ENCODE results near the gene EPAS1. TPM values are rescaled to one million over a fixed set of nuclear protein-coding genes. Genes with fewer than 3 reads are reported as not detected.

EPAS1 gene
- total and polyA plus RNA-seq, 2 of the 13 experiments (the other 11 are each of a cell fraction or from before 2014, with no cell fraction given), result 47.1 to 182 TPM

DNA sequence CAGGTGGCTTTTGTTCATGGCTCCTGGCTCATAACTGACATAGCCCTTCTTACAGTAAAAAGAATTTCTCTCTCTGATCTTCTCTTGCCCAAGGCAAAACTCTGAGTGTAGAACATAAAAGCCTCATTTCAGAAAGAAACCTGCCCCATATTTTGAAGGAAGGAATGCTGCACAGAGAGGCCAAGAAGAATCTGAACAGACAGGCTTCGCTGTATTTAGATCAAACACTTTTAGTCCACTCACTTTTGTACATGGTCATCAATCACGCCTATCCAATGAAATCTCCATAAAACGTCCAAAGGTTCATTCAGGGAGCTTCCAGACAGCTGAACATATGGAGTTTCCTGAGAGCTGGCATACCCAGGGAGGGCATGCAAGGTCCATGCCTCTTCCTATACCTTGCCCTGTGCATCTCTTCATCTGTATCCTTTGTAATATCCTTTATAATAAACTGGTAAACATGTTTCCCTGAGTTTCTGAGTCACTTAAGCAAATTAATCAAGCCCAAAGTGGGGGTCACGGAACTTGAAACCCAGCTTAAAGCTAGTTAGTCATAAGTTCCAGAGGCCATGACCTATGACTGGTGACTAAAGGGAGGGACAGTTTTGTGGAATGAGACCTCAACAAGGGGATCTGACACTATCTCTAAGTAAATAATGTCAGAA is 119.7 kb downstream of the EPAS1 start (continued):
- TF ChIP-seq, protein P1, sequence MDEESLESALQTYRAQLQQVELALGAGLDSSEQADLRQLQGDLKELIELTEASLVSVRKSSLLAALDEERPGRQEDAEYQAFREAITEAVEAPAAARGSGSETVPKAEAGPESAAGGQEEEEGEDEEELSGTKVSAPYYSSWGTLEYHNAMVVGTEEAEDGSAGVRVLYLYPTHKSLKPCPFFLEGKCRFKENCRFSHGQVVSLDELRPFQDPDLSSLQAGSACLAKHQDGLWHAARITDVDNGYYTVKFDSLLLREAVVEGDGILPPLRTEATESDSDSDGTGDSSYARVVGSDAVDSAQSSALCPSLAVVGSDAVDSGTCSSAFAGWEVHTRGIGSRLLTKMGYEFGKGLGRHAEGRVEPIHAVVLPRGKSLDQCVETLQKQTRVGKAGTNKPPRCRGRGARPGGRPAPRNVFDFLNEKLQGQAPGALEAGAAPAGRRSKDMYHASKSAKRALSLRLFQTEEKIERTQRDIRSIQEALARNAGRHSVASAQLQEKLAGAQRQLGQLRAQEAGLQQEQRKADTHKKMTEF (CRISPR knock-in tag; IDR thresholded peaks at IDR 0.05), result no peak; the same call in 1 of the 2 replicates
- no peak for TF ChIP-seq PLRG1 (conservative IDR thresholded peaks at IDR 0.05)
- TF ChIP-seq, protein P2, sequence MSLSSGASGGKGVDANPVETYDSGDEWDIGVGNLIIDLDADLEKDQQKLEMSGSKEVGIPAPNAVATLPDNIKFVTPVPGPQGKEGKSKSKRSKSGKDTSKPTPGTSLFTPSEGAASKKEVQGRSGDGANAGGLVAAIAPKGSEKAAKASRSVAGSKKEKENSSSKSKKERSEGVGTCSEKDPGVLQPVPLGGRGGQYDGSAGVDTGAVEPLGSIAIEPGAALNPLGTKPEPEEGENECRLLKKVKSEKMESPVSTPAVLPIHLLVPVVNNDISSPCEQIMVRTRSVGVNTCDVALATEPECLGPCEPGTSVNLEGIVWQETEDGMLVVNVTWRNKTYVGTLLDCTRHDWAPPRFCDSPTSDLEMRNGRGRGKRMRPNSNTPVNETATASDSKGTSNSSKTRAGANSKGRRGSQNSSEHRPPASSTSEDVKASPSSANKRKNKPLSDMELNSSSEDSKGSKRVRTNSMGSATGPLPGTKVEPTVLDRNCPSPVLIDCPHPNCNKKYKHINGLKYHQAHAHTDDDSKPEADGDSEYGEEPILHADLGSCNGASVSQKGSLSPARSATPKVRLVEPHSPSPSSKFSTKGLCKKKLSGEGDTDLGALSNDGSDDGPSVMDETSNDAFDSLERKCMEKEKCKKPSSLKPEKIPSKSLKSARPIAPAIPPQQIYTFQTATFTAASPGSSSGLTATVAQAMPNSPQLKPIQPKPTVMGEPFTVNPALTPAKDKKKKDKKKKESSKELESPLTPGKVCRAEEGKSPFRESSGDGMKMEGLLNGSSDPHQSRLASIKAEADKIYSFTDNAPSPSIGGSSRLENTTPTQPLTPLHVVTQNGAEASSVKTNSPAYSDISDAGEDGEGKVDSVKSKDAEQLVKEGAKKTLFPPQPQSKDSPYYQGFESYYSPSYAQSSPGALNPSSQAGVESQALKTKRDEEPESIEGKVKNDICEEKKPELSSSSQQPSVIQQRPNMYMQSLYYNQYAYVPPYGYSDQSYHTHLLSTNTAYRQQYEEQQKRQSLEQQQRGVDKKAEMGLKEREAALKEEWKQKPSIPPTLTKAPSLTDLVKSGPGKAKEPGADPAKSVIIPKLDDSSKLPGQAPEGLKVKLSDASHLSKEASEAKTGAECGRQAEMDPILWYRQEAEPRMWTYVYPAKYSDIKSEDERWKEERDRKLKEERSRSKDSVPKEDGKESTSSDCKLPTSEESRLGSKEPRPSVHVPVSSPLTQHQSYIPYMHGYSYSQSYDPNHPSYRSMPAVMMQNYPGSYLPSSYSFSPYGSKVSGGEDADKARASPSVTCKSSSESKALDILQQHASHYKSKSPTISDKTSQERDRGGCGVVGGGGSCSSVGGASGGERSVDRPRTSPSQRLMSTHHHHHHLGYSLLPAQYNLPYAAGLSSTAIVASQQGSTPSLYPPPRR (CRISPR knock-in tag; IDR thresholded peaks at IDR 0.05; ENCODE audit: borderline replicate concordance), result peak; percentile 86
- peak; percentile 51 for TF ChIP-seq XRCC5 (optimal IDR thresholded peaks at IDR 0.05; ENCODE audit: low read length)

DNA sequence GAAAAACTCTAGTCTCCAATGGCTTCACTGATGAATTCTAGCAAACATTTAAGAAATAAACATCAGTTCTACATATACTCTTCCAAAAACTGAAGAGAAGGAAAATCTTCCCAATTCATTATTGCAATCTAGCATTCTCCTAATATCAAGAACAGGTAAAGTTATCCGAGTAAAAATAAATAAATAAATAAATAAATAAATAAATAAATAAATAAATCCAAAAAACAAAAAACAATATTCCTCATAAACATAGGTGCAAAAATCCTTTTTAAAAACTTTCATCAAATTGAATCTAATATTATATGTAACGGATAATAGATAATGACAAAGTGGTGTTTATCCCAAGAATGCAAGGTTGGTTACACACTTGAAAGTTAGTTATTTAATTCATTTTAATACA is 123.7 kb downstream of the EPAS1 start:
- Histone ChIP-seq H3K9me3 (ENCODE audit: low read length) (peaks cover 16% of the 10 kb centered on the region), H3K27ac (ENCODE audit: extremely low read length, insufficient read depth, low read length) (no peak overlapping the region), H3K4me3 (replicated peaks in 1 of 3; ENCODE audit: insufficient read depth in 1 of 3, low read depth in 2 of 3, low read length in 3 of 3) (no peak overlapping the region), H3K27me3 (ENCODE audit: control insufficient read depth in 1 of 2, insufficient read depth in 2 of 2, low read length in 2 of 2) (no peaks in the 10 kb centered on the region), H3K79me2 (ENCODE audit: insufficient read depth, low read length) (peaks cover 8% of the 10 kb centered on the region), H3K4me2 (ENCODE audit: low read depth, low read length) (no peak overlapping the region), H4K20me1 (ENCODE audit: insufficient read depth, low read length) (no peaks in the 10 kb centered on the region), H3K36me3 (replicated peaks in 1 of 2; ENCODE audit: control insufficient read depth in 1 of 2, insufficient read depth in 2 of 2, low read length in 2 of 2) (no peaks in the 10 kb centered on the region), H3K9ac (ENCODE audit: insufficient read depth, low read depth, low read length) (no peak overlapping the region), H2AFZ (ENCODE audit: low read length) (no peak overlapping the region), H3K4me1 (ENCODE audit: insufficient read depth, low read length) (peaks cover 19% of the 10 kb centered on the region)
- WGBS (ENCODE audit: low lambda C conversion rate), result 98% methylated on average over 2 of the region's 2 CpGs
- FAIRE-seq, result no peak
- intact Hi-C loops (cut with micrococcal nuclease; ENCODE audit: unreplicated experiment), result no loop called here
- ChIA-PET POLR2A (no interaction called here), CTCF (ENCODE audit: low intra/inter-chr PET ratio, low total read pairs) (no interaction called here)
- in situ Hi-C loops (cut with HindIII; ENCODE audit: extremely low pct_ligation_motif_present, low pct_unique_long_range_greater_than_20kb), result no loop called here
- TF ChIP-seq, protein P3, sequence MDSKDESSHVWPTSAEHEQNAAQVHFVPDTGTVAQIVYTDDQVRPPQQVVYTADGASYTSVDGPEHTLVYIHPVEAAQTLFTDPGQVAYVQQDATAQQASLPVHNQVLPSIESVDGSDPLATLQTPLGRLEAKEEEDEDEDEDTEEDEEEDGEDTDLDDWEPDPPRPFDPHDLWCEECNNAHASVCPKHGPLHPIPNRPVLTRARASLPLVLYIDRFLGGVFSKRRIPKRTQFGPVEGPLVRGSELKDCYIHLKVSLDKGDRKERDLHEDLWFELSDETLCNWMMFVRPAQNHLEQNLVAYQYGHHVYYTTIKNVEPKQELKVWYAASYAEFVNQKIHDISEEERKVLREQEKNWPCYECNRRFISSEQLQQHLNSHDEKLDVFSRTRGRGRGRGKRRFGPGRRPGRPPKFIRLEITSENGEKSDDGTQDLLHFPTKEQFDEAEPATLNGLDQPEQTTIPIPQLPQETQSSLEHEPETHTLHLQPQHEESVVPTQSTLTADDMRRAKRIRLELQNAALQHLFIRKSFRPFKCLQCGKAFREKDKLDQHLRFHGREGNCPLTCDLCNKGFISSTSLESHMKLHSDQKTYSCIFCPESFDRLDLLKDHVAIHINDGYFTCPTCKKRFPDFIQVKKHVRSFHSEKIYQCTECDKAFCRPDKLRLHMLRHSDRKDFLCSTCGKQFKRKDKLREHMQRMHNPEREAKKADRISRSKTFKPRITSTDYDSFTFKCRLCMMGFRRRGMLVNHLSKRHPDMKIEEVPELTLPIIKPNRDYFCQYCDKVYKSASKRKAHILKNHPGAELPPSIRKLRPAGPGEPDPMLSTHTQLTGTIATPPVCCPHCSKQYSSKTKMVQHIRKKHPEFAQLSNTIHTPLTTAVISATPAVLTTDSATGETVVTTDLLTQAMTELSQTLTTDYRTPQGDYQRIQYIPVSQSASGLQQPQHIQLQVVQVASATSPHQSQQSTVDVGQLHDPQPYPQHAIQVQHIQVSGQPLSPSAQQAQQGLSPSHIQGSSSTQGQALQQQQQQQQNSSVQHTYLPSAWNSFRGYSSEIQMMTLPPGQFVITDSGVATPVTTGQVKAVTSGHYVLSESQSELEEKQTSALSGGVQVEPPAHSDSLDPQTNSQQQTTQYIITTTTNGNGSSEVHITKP (CRISPR knock-in tag; IDR thresholded peaks at IDR 0.05; ENCODE audit: low read depth), result no peak
- TF ChIP-seq FOXA3 (CRISPR knock-in tag; IDR thresholded peaks at IDR 0.05) (no peak), ZNF274 (CRISPR knock-in tag; IDR thresholded peaks at IDR 0.05) (no peak), ZNF850 (CRISPR knock-in tag; conservative IDR thresholded peaks at IDR 0.05) (no peak), ZNF44 (CRISPR knock-in tag; IDR thresholded peaks at IDR 0.05) (no peak), CBX2 (IDR thresholded peaks at IDR 0.05; ENCODE audit: low read depth, low read length) (no peak), CBX2 (CRISPR knock-in tag; IDR thresholded peaks at IDR 0.05; ENCODE audit: low read depth) (no peak), ZNF629 (CRISPR knock-in tag; conservative IDR thresholded peaks at IDR 0.05) (no peak), PHF20 (CRISPR knock-in tag; IDR thresholded peaks at IDR 0.05) (no peak)
- ATAC-seq, result no peak
- no peak for DNase-seq (ENCODE audit: low spot score)
- BruUV-seq (replicated peaks), result no TSS peak
